Motor neuron (in vitro differentiated cells): ENCODE measurements around the gene SPDYE11. TPM values are rescaled to one million over a fixed set of nuclear protein-coding genes. Genes with fewer than 3 reads are reported as not detected.
"Not testable (repeated sequence)": the region's sequence is repeated elsewhere in the genome, so short reads cannot be mapped to it uniquely, and the experiment has no call there.

Experiments used
- ATAC-seq, 8 experiments: fragments of 200-7000 bp; cut with Tn5 transposase; replicated peaks in 6 of 8; 2 replicates each; pipeline ENCODE4 v1.8.0; 2021; ENCODE audit warnings: mild to moderate bottlenecking in 8 of 8, moderate library complexity in 8 of 8
- H3K27ac ChIP-seq, 2 donors: fragments of 250-450 bp; sonication (Bioruptor Pico); 2 replicates each; pipeline ENCODE4 v1.9.0; 2021; ENCODE audit warnings: antibody characterized with exemption in 2 of 2, mild to moderate bottlenecking in 2 of 2, moderate library complexity in 1 of 2
- H3K4me1 ChIP-seq, 2 donors: fragments of 250-450 bp; sonication (Bioruptor Pico); replicated peaks in 1 of 2; 2 replicates each; pipeline ENCODE4 v1.6.1; 2021; ENCODE audit warnings: antibody characterized with exemption in 2 of 2, mild to moderate bottlenecking in 2 of 2, moderate library complexity in 1 of 2
- H3K4me3 ChIP-seq, 5 donors: fragments of 250-450 bp; sonication (Bioruptor Pico); 2 replicates each; pipeline ENCODE4 v1.9.0; 2021; ENCODE audit warnings: antibody characterized with exemption in 5 of 5, mild to moderate bottlenecking in 5 of 5, moderate library complexity in 4 of 5
- WGBS, 10 experiments: fragments of 450-650 bp; shearing (Covaris generic); methylation state at CpG; one replicate each; pipeline ENCODE4 v1.0.0; 2022; 5-methylcytosine and 5-hydroxymethylcytosine counted together
- in situ Hi-C, 9 experiments: fragments of 400-800 bp; cut with MboI; loops; one replicate each; pipeline ENCODE4 v1.15.0; 2021; ENCODE audit warnings: low sequenced_read_pairs in 9 of 9, low pct_unique_long_range_greater_than_20kb in 2 of 9; ENCODE audit not compliant: unreplicated experiment in 9 of 9
- total RNA-seq, 8 experiments: library from RNA; unstranded; fragments of 300-600 nt; gene quantifications; 2 replicates each; pipeline versions ENCODE4 v1.2.3 to v1.2.4, GENCODE V29; 2022

Gene SPDYE11
- total RNA-seq = 1 to 10 TPM in 4 of 8 experiments, under 1 TPM in 4; 0.46 to 5.9 (median 0.90) TPM

GRCh38 chr7:73057811-73058210, at the start of gene SPDYE11:
TSS of gene SPDYE11 (minus strand) at chr7:73057911. CDS start at chr7:73056111, 1,800 bp downstream.
- H3K4me3 ChIP-seq, H3K27ac ChIP-seq, in situ Hi-C loops, H3K4me1 ChIP-seq, ATAC-seq: not testable (repeated sequence)
- no CpG with 5 or more reads among the region's 8 CpGs for WGBS, 10 experiments

- in situ Hi-C loops = not testable (repeated sequence)
These were observed 28.2 kb upstream of the SPDYE11 start, which contains the start of gene SPDYE9 for GRCh38 chr7:73085938-73086337. TSS of gene SPDYE9 (minus strand) at chr7:73086038. CDS start at chr7:73084238, 1,800 bp downstream.

GRCh38 chr7:73029666-73030065, 28.0 kb downstream of the SPDYE11 start, which contains the start of gene SPDYE8:
TSS of gene SPDYE8 (minus strand) at chr7:73029766. CDS start at chr7:73027966, 1,800 bp downstream.
- WGBS, 10 experiments = no CpG with 5 or more reads among the region's 8 CpGs
- in situ Hi-C loops, H3K4me3 ChIP-seq, ATAC-seq, H3K4me1 ChIP-seq, H3K27ac ChIP-seq: not testable (repeated sequence)

More at GRCh38 chr7:73085938-73086337, 28.2 kb upstream of the SPDYE11 start, which contains the start of gene SPDYE9:
- no CpG with 5 or more reads among the region's 8 CpGs for WGBS, 10 experiments
- H3K4me3 ChIP-seq, H3K4me1 ChIP-seq, H3K27ac ChIP-seq, ATAC-seq: not testable (repeated sequence)

- peak overlapping the region in 2 of 5 donors; percentile 12 to 19 for H3K4me3 ChIP-seq
- in situ Hi-C loops, H3K4me1 ChIP-seq, H3K27ac ChIP-seq, ATAC-seq: not testable (repeated sequence)
- WGBS, 10 experiments = 0 to 60% (median 28%) methylated on average over 1 to 7 of the region's 10 CpGs; no CpG with 5 or more reads in 5 of the 10 experiments
These were observed 51.2 kb downstream of the SPDYE11 start for GRCh38 chr7:73006491-73006890.

GRCh38 chr7:73005693-73006447, 51.8 kb downstream of the SPDYE11 start:
- Histone ChIP-seq H3K27ac (peak overlapping the region; percentile 77 to 92), H3K4me3 (peak overlapping the region; percentile 47 to 97 (median 67))
- H3K4me1 ChIP-seq, in situ Hi-C loops: not testable (repeated sequence)
- WGBS, 10 experiments = no CpG with 5 or more reads among the region's 66 CpGs
- peak; percentile 87 to 95 (median 93) for ATAC-seq

GRCh38 chr7:73005356-73005692, 52.4 kb downstream of the SPDYE11 start:
- H3K4me1 ChIP-seq, in situ Hi-C loops: not testable (repeated sequence)
- no CpG with 5 or more reads among the region's 30 CpGs for WGBS, 10 experiments
- ATAC-seq = peak; percentile 83 to 93 (median 91)
- Histone ChIP-seq H3K4me3 (peak overlapping the region; percentile 47 to 97 (median 67)), H3K27ac (peak overlapping the region; percentile 77 to 92)

- H3K4me3 ChIP-seq, H3K27ac ChIP-seq, H3K4me1 ChIP-seq, in situ Hi-C loops: not testable (repeated sequence)
- no CpG with 5 or more reads among the region's 11 CpGs for WGBS, 10 experiments
- peak in 4 of 8 experiments; percentile 5 to 18 (median 13) for ATAC-seq
These were observed 59.7 kb downstream of the SPDYE11 start for GRCh38 chr7:72997887-72998468.

Other genes starting within 250 kb of the SPDYE11 start
- 10 to 100 TPM in 1 of 8 experiments, 1 to 10 TPM in 7; 2.1 to 14.2 (median 3.0) TPM for gene TYW1B, start 229.7 kb downstream of the SPDYE11 start, total RNA-seq
- gene POM121, start 132.8 kb downstream of the SPDYE11 start, total RNA-seq = 10 to 100 TPM in 6 of 8 experiments, 1 to 10 TPM in 2; 7.3 to 40.8 (median 13.8) TPM
- 1 to 10 TPM in 2 of 8 experiments, under 1 TPM in 4, not detected in 2; 0.59 to 1.7 (median 0.89) TPM for gene TRIM74, start 88.4 kb downstream of the SPDYE11 start, total RNA-seq
- 1 to 10 TPM in 2 of 8 experiments, under 1 TPM in 6; 0.15 to 1.8 (median 0.44) TPM for gene SPDYE8, start 28.1 kb downstream of the SPDYE11 start, total RNA-seq
- gene SPDYE9, start 28.1 kb upstream of the SPDYE11 start, total RNA-seq = 1 to 10 TPM in 2 of 8 experiments, under 1 TPM in 6; 0.46 to 4.4 (median 0.80) TPM